Mesenchymal stem cell (in vitro differentiated cells and primary cell): Measurements from ENCODE around the gene DHX36.
A peak's percentile ranks its signal among the peaks of the same experiment; 100 is the strongest.

ENCODE experiments used
- DNase-seq: peaks from one replicate; pipeline ENCODE4 v3.0.0-alpha.2; 2013
- H2AFZ ChIP-seq: one replicate; pipeline ENCODE4 v1.6.1; 2013; ENCODE audit warnings: low read depth, mild to moderate bottlenecking, control low read depth, inconsistent platforms, low read length, moderate library complexity
- H2AK5ac ChIP-seq: 2 replicates; pipeline ENCODE4 v1.6.1; 2013; ENCODE audit warnings: low read length, moderate library complexity, mild to moderate bottlenecking, inconsistent platforms; ENCODE audit not compliant: severe bottlenecking
- H2BK120ac ChIP-seq: one replicate; pipeline ENCODE4 v1.6.1; 2013; ENCODE audit warnings: low read depth, mild to moderate bottlenecking, inconsistent platforms, low read length, moderate library complexity
- H2BK12ac ChIP-seq, 2 experiments: one replicate each; pipeline ENCODE4 v1.6.1; 2013; ENCODE audit warnings: inconsistent platforms in 2 of 2, low read length in 2 of 2, mild to moderate bottlenecking in 2 of 2, moderate library complexity in 2 of 2, control low read depth in 1 of 2
- H2BK15ac ChIP-seq: one replicate; pipeline ENCODE4 v1.6.1; 2013; ENCODE audit warnings: mild to moderate bottlenecking, low read depth, inconsistent platforms; ENCODE audit not compliant: poor library complexity, severe bottlenecking
- H2BK5ac ChIP-seq: 2 replicates; pipeline ENCODE4 v1.6.1; 2013; ENCODE audit warnings: low read depth, mild to moderate bottlenecking, low read length, control low read depth, inconsistent platforms; ENCODE audit not compliant: poor library complexity, severe bottlenecking
- H3K14ac ChIP-seq, 2 experiments: one replicate each; pipeline ENCODE4 v1.6.1; 2013; ENCODE audit warnings: inconsistent platforms in 2 of 2, low read length in 2 of 2, control low read depth in 1 of 2, mild to moderate bottlenecking in 1 of 2, moderate library complexity in 1 of 2
- H3K18ac ChIP-seq, 2 experiments: one replicate each; pipeline ENCODE4 v1.6.1; 2013; ENCODE audit warnings: inconsistent platforms in 2 of 2, low read length in 2 of 2, control low read depth in 1 of 2, low read depth in 1 of 2, mild to moderate bottlenecking in 1 of 2
- H3K23ac ChIP-seq, 2 experiments: one replicate each; pipeline ENCODE4 v1.6.1; 2013; ENCODE audit warnings: inconsistent platforms in 2 of 2, low read length in 2 of 2, mild to moderate bottlenecking in 2 of 2, moderate library complexity in 2 of 2, control low read depth in 1 of 2
- H3K27ac ChIP-seq: 2 replicates; pipeline ENCODE4 v1.5.1; 2013; ENCODE audit warnings: mild to moderate bottlenecking, moderate library complexity, low read length, control low read depth, inconsistent platforms; ENCODE audit not compliant: poor library complexity, severe bottlenecking
- H3K27me3 ChIP-seq, 2 experiments: 2 replicates each; pipeline versions ENCODE4 v1.6.1 to v1.7.0; 2013; ENCODE audit warnings: low read length in 2 of 2, mild to moderate bottlenecking in 2 of 2, moderate library complexity in 2 of 2, control low read depth in 1 of 2, inconsistent platforms in 1 of 2; ENCODE audit not compliant: control insufficient read depth in 1 of 2, insufficient read depth in 1 of 2
- H3K36me3 ChIP-seq, 2 experiments: 2 replicates each; pipeline versions ENCODE4 v1.6.1 to v1.7.0; 2013; ENCODE audit warnings: low read length in 2 of 2, control low read depth in 1 of 2, inconsistent platforms in 1 of 2, low read depth in 1 of 2, mild to moderate bottlenecking in 1 of 2; ENCODE audit not compliant: insufficient read depth in 2 of 2, control insufficient read depth in 1 of 2
- H3K4ac ChIP-seq, 2 experiments: one replicate each; pipeline ENCODE4 v1.6.1; 2013; ENCODE audit warnings: inconsistent platforms in 2 of 2, low read length in 2 of 2, mild to moderate bottlenecking in 2 of 2, moderate library complexity in 2 of 2, control low read depth in 1 of 2, low read depth in 1 of 2
- H3K4me1 ChIP-seq: 2 replicates; pipeline ENCODE4 v1.6.1; 2013; ENCODE audit warnings: low read depth, low read length, control low read depth; ENCODE audit not compliant: control insufficient read depth, insufficient read depth
- H3K4me2 ChIP-seq: 2 replicates; pipeline ENCODE4 v1.6.1; 2013; ENCODE audit warnings: low read length, mild to moderate bottlenecking, inconsistent platforms; ENCODE audit not compliant: poor library complexity, severe bottlenecking
- H3K4me3 ChIP-seq, 2 experiments: 2 replicates each; pipeline versions ENCODE4 v1.5.1 to v1.7.0; 2013; ENCODE audit warnings: low read length in 2 of 2, mild to moderate bottlenecking in 2 of 2, control low read depth in 1 of 2, low read depth in 1 of 2; ENCODE audit not compliant: insufficient read depth in 1 of 2
- H3K79me1 ChIP-seq: replicated peaks from 2 replicates; pipeline ENCODE4 v1.6.1; 2013; ENCODE audit warnings: mild to moderate bottlenecking, control low read depth, low read length, inconsistent platforms; ENCODE audit not compliant: poor library complexity, severe bottlenecking
- H3K9ac ChIP-seq: 2 replicates; pipeline ENCODE4 v1.7.0; 2013; ENCODE audit warnings: mild to moderate bottlenecking, low read length, moderate library complexity
- H3K9me3 ChIP-seq: 2 replicates; pipeline ENCODE4 v1.7.0; 2013; ENCODE audit warnings: mild to moderate bottlenecking, low read length; ENCODE audit not compliant: control insufficient read depth
- H4K8ac ChIP-seq: one replicate; pipeline ENCODE4 v1.6.1; 2013; ENCODE audit warnings: inconsistent platforms, mild to moderate bottlenecking, low read length, moderate library complexity
- H4K91ac ChIP-seq: one replicate; pipeline ENCODE4 v1.6.1; 2013; ENCODE audit warnings: mild to moderate bottlenecking, low read length, inconsistent platforms
- WGBS: methylation state at CpG from one replicate; pipeline ENCODE4 v1.1.7; 2013; ENCODE audit warnings: mixed read lengths; 5-methylcytosine and 5-hydroxymethylcytosine counted together

Gene DHX36

GRCh38 chr3:154241496-154241895 is 82.8 kb downstream of the DHX36 start:
- no peak overlapping the region for H2AFZ ChIP-seq
- no peak overlapping the region for H2BK15ac ChIP-seq
- no peak overlapping the region for H2BK5ac ChIP-seq
- H3K27ac ChIP-seq = no peak overlapping the region
- no peak overlapping the region for H3K4me2 ChIP-seq
- no peak overlapping the region for H3K18ac ChIP-seq
- 93% methylated on average over 5 of the region's 5 CpGs for WGBS
- H3K23ac ChIP-seq = no peak overlapping the region
- H3K27me3 ChIP-seq = no peaks in the 10 kb centered on the region
- H3K79me1 ChIP-seq = no peaks in the 10 kb centered on the region
- H2BK120ac ChIP-seq = no peak overlapping the region
- no peaks in the 10 kb centered on the region for H3K36me3 ChIP-seq
- H2BK12ac ChIP-seq = no peak overlapping the region
- H3K4ac ChIP-seq = no peak overlapping the region
- H3K14ac ChIP-seq = no peak overlapping the region
- DNase-seq = no peak
- no peaks in the 10 kb centered on the region for H3K9me3 ChIP-seq
- no peak overlapping the region for H2AK5ac ChIP-seq
- no peak overlapping the region for H3K4me3 ChIP-seq
- no peak overlapping the region for H3K9ac ChIP-seq
- H4K91ac ChIP-seq = no peak overlapping the region
- no peaks in the 10 kb centered on the region for H3K4me1 ChIP-seq
- no peak overlapping the region for H4K8ac ChIP-seq

- Histone ChIP-seq H3K36me3 (no peaks in the 10 kb centered on the region), H4K8ac (no peak overlapping the region), H3K9ac (no peak overlapping the region), H3K14ac (no peak overlapping the region), H2AK5ac (no peak overlapping the region), H3K27me3 (no peaks in the 10 kb centered on the region), H3K4me1 (no peaks in the 10 kb centered on the region), H3K18ac (no peak overlapping the region), H3K4me2 (no peak overlapping the region), H3K23ac (no peak overlapping the region), H4K91ac (no peak overlapping the region), H3K27ac (no peak overlapping the region), H2BK15ac (no peak overlapping the region), H2BK12ac (no peak overlapping the region), H2BK120ac (no peak overlapping the region), H3K9me3 (no peaks in the 10 kb centered on the region), H2AFZ (no peak overlapping the region), H3K4ac (no peak overlapping the region), H3K4me3 (no peak overlapping the region), H3K79me1 (no peaks in the 10 kb centered on the region), H2BK5ac (no peak overlapping the region)
- no peak for DNase-seq
- WGBS = 90% methylated on average over 6 of the region's 6 CpGs
These were observed 84.1 kb downstream of the DHX36 start for GRCh38 chr3:154240235-154240634.

- Histone ChIP-seq H3K23ac (no peak overlapping the region), H2AFZ (no peak overlapping the region), H2BK5ac (no peak overlapping the region), H3K27ac (no peak overlapping the region), H2BK120ac (no peak overlapping the region), H3K18ac (no peak overlapping the region), H2BK15ac (no peak overlapping the region), H3K4me2 (no peak overlapping the region), H3K79me1 (no peaks in the 10 kb centered on the region), H3K9ac (no peak overlapping the region), H4K8ac (no peak overlapping the region), H3K4ac (no peak overlapping the region), H3K36me3 (no peaks in the 10 kb centered on the region), H3K4me3 (no peak overlapping the region), H3K4me1 (no peaks in the 10 kb centered on the region), H2BK12ac (no peak overlapping the region), H3K14ac (no peak overlapping the region), H3K9me3 (no peaks in the 10 kb centered on the region), H2AK5ac (no peak overlapping the region), H3K27me3 (no peaks in the 10 kb centered on the region), H4K91ac (no peak overlapping the region)
- 92% methylated on average over 3 of the region's 3 CpGs for WGBS
- no peak for DNase-seq
These were observed 88.0 kb downstream of the DHX36 start for GRCh38 chr3:154236331-154236730.

- H3K23ac ChIP-seq = no peak overlapping the region
- H3K14ac ChIP-seq = no peak overlapping the region
- H2BK5ac ChIP-seq = no peak overlapping the region
- no peak overlapping the region for H3K18ac ChIP-seq
- no peaks in the 10 kb centered on the region for H3K79me1 ChIP-seq
- no peak overlapping the region for H2AFZ ChIP-seq
- WGBS = 100% methylated on average over 1 of the region's 1 CpG
- H3K4ac ChIP-seq = no peak overlapping the region
- no peaks in the 10 kb centered on the region for H3K9me3 ChIP-seq
- no peak overlapping the region for H2BK120ac ChIP-seq
- no peaks in the 10 kb centered on the region for H3K27me3 ChIP-seq
- H3K4me3 ChIP-seq = no peak overlapping the region
- no peaks in the 10 kb centered on the region for H3K36me3 ChIP-seq
- H3K4me1 ChIP-seq = no peaks in the 10 kb centered on the region
- H2AK5ac ChIP-seq = no peak overlapping the region
- no peak overlapping the region for H4K8ac ChIP-seq
- no peak overlapping the region for H3K27ac ChIP-seq
- H2BK12ac ChIP-seq = no peak overlapping the region
- no peak overlapping the region for H3K4me2 ChIP-seq
- DNase-seq = peak; percentile 17
- H3K9ac ChIP-seq = no peak overlapping the region
- H2BK15ac ChIP-seq = no peak overlapping the region
- H4K91ac ChIP-seq = no peak overlapping the region
These were observed 89.0 kb downstream of the DHX36 start for GRCh38 chr3:154235330-154235729.
